ENCODE measurements around the gene GDNF. TPM values are rescaled to one million over a fixed set of nuclear protein-coding genes. Genes with fewer than 3 reads are reported as not detected.
"Not testable (repeated sequence)": the region's sequence is repeated elsewhere in the genome, so short reads cannot be mapped to it uniquely, and the experiment has no call there.

The GDNF gene
- total RNA-seq, 3 donors from 2014 or later (not counting 1 experiment from before 2014, with no cell fraction given) = not detected

- Histone ChIP-seq H3K27ac (ENCODE audit: low read length) (no peak overlapping the region), H3K4me3 (ENCODE audit: low read length) (no peak overlapping the region), H3K27me3 (ENCODE audit: control insufficient read depth, insufficient read depth, low read length) (no peaks in the 10 kb centered on the region), H3K36me3 (ENCODE audit: control insufficient read depth, insufficient read depth, low read length) (no peaks in the 10 kb centered on the region), H3K4me1 (ENCODE audit: control insufficient read depth, insufficient read depth, low read length) (no peaks in the 10 kb centered on the region), H3K9me3 (ENCODE audit: control insufficient read depth, insufficient read depth, low read length) (no peaks in the 10 kb centered on the region)
- TF ChIP-seq, protein P1, sequence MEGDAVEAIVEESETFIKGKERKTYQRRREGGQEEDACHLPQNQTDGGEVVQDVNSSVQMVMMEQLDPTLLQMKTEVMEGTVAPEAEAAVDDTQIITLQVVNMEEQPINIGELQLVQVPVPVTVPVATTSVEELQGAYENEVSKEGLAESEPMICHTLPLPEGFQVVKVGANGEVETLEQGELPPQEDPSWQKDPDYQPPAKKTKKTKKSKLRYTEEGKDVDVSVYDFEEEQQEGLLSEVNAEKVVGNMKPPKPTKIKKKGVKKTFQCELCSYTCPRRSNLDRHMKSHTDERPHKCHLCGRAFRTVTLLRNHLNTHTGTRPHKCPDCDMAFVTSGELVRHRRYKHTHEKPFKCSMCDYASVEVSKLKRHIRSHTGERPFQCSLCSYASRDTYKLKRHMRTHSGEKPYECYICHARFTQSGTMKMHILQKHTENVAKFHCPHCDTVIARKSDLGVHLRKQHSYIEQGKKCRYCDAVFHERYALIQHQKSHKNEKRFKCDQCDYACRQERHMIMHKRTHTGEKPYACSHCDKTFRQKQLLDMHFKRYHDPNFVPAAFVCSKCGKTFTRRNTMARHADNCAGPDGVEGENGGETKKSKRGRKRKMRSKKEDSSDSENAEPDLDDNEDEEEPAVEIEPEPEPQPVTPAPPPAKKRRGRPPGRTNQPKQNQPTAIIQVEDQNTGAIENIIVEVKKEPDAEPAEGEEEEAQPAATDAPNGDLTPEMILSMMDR (IDR thresholded peaks at IDR 0.05) = no peak
- DNase-seq (no peak), ATAC-seq (no peak)
- no peak overlapping the region for H3K27ac Mint-ChIP-seq
- WGBS (ENCODE audit: insufficient coverage) = 95% methylated on average over 2 of the region's 2 CpGs
- no peak overlapping the region for H3K4me3 Mint-ChIP-seq
- intact Hi-C loops (cut with micrococcal nuclease) = no loop called here
- peaks cover 0 to 20% of the 10 kb centered on the region in 2 donors for H3K27me3 Mint-ChIP-seq (ENCODE audit: low read depth in 2 of 2)
- no peaks in the 10 kb centered on the region for H3K4me1 Mint-ChIP-seq
- no peaks in the 10 kb centered on the region for H3K36me3 Mint-ChIP-seq
- no peaks in the 10 kb centered on the region for H3K9me3 Mint-ChIP-seq
These were observed 29.4 kb upstream of the GDNF start for GRCh38 chr5:37869216-37869615.

DNA sequence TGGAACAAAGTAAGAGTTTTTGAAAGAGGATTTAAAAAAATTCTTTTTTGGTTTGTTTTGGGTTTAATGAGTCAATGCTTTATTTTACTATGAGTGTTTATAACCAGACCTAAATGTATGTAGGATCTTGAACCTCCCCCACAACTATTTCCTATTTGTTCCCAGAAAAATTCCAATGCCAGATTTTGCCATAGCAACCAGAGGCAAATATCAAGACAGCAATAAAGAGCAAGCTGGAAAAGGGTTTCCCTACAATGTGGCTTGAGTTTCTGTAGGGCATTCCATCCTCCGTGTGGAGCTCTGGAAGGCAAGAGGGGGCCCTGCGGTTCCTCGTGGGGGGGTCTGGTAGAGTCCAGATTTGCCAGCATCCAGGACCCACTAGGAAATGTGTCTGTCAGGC, 27.8 kb upstream of the GDNF start:
- 82% methylated on average over 3 of the region's 3 CpGs for WGBS (ENCODE audit: insufficient coverage)
- Histone ChIP-seq H3K36me3 (ENCODE audit: control insufficient read depth, insufficient read depth, low read length) (no peaks in the 10 kb centered on the region), H3K4me3 (ENCODE audit: low read length) (no peak overlapping the region), H3K4me1 (ENCODE audit: control insufficient read depth, insufficient read depth, low read length) (no peaks in the 10 kb centered on the region), H3K27me3 (ENCODE audit: control insufficient read depth, insufficient read depth, low read length) (no peaks in the 10 kb centered on the region), H3K9me3 (ENCODE audit: control insufficient read depth, insufficient read depth, low read length) (no peaks in the 10 kb centered on the region), H3K27ac (ENCODE audit: low read length) (no peak overlapping the region)
- ATAC-seq = no peak
- Mint-ChIP-seq H3K36me3 (no peaks in the 10 kb centered on the region), H3K27ac (no peak overlapping the region), H3K9me3 (no peaks in the 10 kb centered on the region), H3K4me1 (no peaks in the 10 kb centered on the region), H3K4me3 (no peak overlapping the region), H3K27me3 (ENCODE audit: low read depth in 2 of 2) (peaks cover 3 to 14% of the 10 kb centered on the region in 2 donors)
- intact Hi-C loops (cut with micrococcal nuclease) = no loop called here
- DNase-seq = no peak
- TF ChIP-seq, protein P1 (IDR thresholded peaks at IDR 0.05) = no peak

- H3K27ac Mint-ChIP-seq; H3K27ac ChIP-seq (ENCODE audit: low read length); H3K4me1 Mint-ChIP-seq; DNase-seq; H3K9me3 ChIP-seq (ENCODE audit: control insufficient read depth, insufficient read depth, low read length); H3K4me3 Mint-ChIP-seq; H3K4me3 ChIP-seq (ENCODE audit: low read length); H3K36me3 ChIP-seq (ENCODE audit: control insufficient read depth, insufficient read depth, low read length); ATAC-seq; intact Hi-C loops (cut with micrococcal nuclease); H3K36me3 Mint-ChIP-seq; H3K27me3 ChIP-seq (ENCODE audit: control insufficient read depth, insufficient read depth, low read length); H3K9me3 Mint-ChIP-seq; H3K4me1 ChIP-seq (ENCODE audit: control insufficient read depth, insufficient read depth, low read length): not testable (repeated sequence)
- no CpG with 5 or more reads among the region's 1 CpG for WGBS (ENCODE audit: insufficient coverage)
- peaks cover 6 to 14% of the 10 kb centered on the region in 2 donors for H3K27me3 Mint-ChIP-seq (ENCODE audit: low read depth in 2 of 2)
These were observed 23.1 kb upstream of the GDNF start for GRCh38 chr5:37862907-37863306.

DNA sequence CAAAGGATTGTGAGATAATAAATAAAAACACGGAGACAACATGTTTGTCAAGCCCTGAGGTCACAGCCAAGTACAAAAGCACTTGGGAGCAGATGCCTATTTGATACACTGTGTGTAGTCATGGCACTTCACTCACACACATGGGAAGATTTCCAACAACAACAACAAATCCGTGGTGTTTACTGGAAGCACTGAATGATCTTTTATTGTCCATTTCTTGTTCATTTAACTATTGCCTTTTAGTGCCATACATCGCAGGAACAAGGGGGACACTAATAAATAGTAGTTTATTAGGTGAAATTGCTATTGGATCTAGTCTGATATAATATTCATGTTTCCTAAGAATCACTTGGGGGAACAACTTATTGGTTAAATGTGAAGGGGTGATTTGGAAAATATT, 20.4 kb upstream of the GDNF start:
- H3K9me3 Mint-ChIP-seq = peaks cover 0 to 2% of the 10 kb centered on the region in 2 donors
- Histone ChIP-seq H3K9me3 (ENCODE audit: control insufficient read depth, insufficient read depth, low read length) (no peaks in the 10 kb centered on the region), H3K4me3 (ENCODE audit: low read length) (no peak overlapping the region), H3K27ac (ENCODE audit: low read length) (no peak overlapping the region), H3K27me3 (ENCODE audit: control insufficient read depth, insufficient read depth, low read length) (no peaks in the 10 kb centered on the region), H3K36me3 (ENCODE audit: control insufficient read depth, insufficient read depth, low read length) (no peaks in the 10 kb centered on the region), H3K4me1 (ENCODE audit: control insufficient read depth, insufficient read depth, low read length) (no peaks in the 10 kb centered on the region)
- TF ChIP-seq, protein P1 (IDR thresholded peaks at IDR 0.05) = no peak
- no peaks in the 10 kb centered on the region for H3K36me3 Mint-ChIP-seq
- ATAC-seq = no peak
- intact Hi-C loops (cut with micrococcal nuclease) = no loop called here
- H3K27me3 Mint-ChIP-seq (ENCODE audit: low read depth in 2 of 2) = peaks cover 0 to 6% of the 10 kb centered on the region in 2 donors
- 69% methylated on average over 3 of the region's 3 CpGs for WGBS (ENCODE audit: insufficient coverage)
- H3K4me1 Mint-ChIP-seq = peaks cover 0 to 5% of the 10 kb centered on the region in 2 donors
- H3K27ac Mint-ChIP-seq = no peak overlapping the region
- no peak for DNase-seq
- H3K4me3 Mint-ChIP-seq = no peak overlapping the region
